Upper lobe of left lung (tissue), 4 donors: ENCODE results near the gene FGF1.

Source experiments
- EP300 ChIP-seq, 4 donors: sonication (generic); formaldehyde crosslinking; IDR thresholded peaks; one replicate each; pipeline ENCODE4 v1.5.1; 2017; ENCODE audit warnings: antibody characterized with exemption in 4 of 4, control low read depth in 2 of 4
- POLR2A ChIP-seq, 4 donors: fragments of 450-650 bp; IDR thresholded peaks; one replicate each; pipeline ENCODE4 v1.5.1; 2016 to 2017; ENCODE audit warnings: antibody characterized with exemption in 4 of 4, mild to moderate bottlenecking in 2 of 4
- POLR2AphosphoS5 ChIP-seq, 2 donors: sonication (generic); formaldehyde crosslinking; IDR thresholded peaks; one replicate each; pipeline ENCODE4 v1.5.1; 2017; ENCODE audit warnings: antibody characterized with exemption in 2 of 2
- TF ChIP-seq, protein P1 (sequence below), 6 experiments: fragments of 450-650 bp in 4 of 6; fragments of 200-600 bp in 2 of 6; sonication (generic) in 2 of 6; IDR thresholded peaks; one replicate each; pipeline ENCODE4 v1.5.1; 2016 to 2019; ENCODE audit warnings: antibody characterized with exemption in 6 of 6

DNA sequence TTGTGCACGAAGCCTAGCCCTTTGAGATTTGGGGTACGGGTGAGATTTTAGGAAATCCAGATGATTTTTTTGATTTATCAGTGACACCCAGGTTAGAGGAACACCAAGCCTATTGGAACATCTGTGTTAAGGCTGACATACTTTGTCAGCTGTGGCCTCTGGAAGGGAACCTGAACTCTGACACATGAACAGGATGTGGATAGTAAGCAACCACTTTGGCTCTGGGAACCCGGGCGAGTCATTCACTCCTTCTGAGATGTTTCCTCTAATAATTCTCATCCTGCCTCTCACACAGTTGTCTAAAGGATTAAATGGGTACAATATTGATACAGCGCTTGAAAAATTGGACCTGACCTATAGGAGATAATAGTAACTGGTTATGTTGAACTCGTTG, 67.8 kb downstream of the FGF1 start:
- TF ChIP-seq, protein P1, sequence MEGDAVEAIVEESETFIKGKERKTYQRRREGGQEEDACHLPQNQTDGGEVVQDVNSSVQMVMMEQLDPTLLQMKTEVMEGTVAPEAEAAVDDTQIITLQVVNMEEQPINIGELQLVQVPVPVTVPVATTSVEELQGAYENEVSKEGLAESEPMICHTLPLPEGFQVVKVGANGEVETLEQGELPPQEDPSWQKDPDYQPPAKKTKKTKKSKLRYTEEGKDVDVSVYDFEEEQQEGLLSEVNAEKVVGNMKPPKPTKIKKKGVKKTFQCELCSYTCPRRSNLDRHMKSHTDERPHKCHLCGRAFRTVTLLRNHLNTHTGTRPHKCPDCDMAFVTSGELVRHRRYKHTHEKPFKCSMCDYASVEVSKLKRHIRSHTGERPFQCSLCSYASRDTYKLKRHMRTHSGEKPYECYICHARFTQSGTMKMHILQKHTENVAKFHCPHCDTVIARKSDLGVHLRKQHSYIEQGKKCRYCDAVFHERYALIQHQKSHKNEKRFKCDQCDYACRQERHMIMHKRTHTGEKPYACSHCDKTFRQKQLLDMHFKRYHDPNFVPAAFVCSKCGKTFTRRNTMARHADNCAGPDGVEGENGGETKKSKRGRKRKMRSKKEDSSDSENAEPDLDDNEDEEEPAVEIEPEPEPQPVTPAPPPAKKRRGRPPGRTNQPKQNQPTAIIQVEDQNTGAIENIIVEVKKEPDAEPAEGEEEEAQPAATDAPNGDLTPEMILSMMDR (IDR thresholded peaks at IDR 0.05) = no peak
- TF ChIP-seq POLR2A (IDR thresholded peaks at IDR 0.05) (no peak), EP300 (IDR thresholded peaks at IDR 0.05) (no peak), POLR2AphosphoS5 (IDR thresholded peaks at IDR 0.05) (no peak)
